PFSK-1 (cell line): Measurements from ENCODE around the gene IKBIP.

Source experiments
- FOXP2 ChIP-seq: optimal IDR thresholded peaks from 2 replicates; pipeline ENCODE3; 2011; ENCODE audit warnings: borderline replicate concordance, control low read depth, inconsistent platforms; ENCODE audit not compliant: insufficient read depth; ENCODE audit errors: extremely low read length, extremely low read depth
- POLR2AphosphoS5 ChIP-seq: IDR thresholded peaks from 2 replicates; pipeline ENCODE4 v1.6.1; 2012; ENCODE audit warnings: low read depth, mild to moderate bottlenecking, control low read depth, low read length, moderate library complexity
- SIN3A ChIP-seq: IDR thresholded peaks from 2 replicates; pipeline ENCODE4 v1.6.1; 2012; ENCODE audit warnings: mild to moderate bottlenecking, low read length, moderate library complexity, borderline replicate concordance; ENCODE audit not compliant: insufficient read depth
- TAF1 ChIP-seq: IDR thresholded peaks from 2 replicates; pipeline ENCODE4 v1.6.1; 2012; ENCODE audit warnings: low read length, control low read depth, borderline replicate concordance; ENCODE audit not compliant: insufficient read depth
- TF ChIP-seq, protein P1 (sequence below), 2 experiments: IDR thresholded peaks; 2 replicates each; pipeline versions ENCODE4 v1.6.1 to v1.8.0; 2011 to 2012; ENCODE audit warnings: low read depth in 2 of 2, low read length in 2 of 2, control low read depth in 1 of 2, inconsistent platforms in 1 of 2, mild to moderate bottlenecking in 1 of 2, moderate library complexity in 1 of 2; ENCODE audit not compliant: insufficient read depth in 1 of 2

Gene IKBIP

GRCh38 chr12:98639491-98639890 is 5.1 kb downstream of the IKBIP start:
- TF ChIP-seq, protein P1, sequence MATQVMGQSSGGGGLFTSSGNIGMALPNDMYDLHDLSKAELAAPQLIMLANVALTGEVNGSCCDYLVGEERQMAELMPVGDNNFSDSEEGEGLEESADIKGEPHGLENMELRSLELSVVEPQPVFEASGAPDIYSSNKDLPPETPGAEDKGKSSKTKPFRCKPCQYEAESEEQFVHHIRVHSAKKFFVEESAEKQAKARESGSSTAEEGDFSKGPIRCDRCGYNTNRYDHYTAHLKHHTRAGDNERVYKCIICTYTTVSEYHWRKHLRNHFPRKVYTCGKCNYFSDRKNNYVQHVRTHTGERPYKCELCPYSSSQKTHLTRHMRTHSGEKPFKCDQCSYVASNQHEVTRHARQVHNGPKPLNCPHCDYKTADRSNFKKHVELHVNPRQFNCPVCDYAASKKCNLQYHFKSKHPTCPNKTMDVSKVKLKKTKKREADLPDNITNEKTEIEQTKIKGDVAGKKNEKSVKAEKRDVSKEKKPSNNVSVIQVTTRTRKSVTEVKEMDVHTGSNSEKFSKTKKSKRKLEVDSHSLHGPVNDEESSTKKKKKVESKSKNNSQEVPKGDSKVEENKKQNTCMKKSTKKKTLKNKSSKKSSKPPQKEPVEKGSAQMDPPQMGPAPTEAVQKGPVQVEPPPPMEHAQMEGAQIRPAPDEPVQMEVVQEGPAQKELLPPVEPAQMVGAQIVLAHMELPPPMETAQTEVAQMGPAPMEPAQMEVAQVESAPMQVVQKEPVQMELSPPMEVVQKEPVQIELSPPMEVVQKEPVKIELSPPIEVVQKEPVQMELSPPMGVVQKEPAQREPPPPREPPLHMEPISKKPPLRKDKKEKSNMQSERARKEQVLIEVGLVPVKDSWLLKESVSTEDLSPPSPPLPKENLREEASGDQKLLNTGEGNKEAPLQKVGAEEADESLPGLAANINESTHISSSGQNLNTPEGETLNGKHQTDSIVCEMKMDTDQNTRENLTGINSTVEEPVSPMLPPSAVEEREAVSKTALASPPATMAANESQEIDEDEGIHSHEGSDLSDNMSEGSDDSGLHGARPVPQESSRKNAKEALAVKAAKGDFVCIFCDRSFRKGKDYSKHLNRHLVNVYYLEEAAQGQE (IDR thresholded peaks at IDR 0.05; ENCODE audit: insufficient read depth in 1 of 2, low read depth in 2 of 2, low read length in 2 of 2), result no peak
- TF ChIP-seq POLR2AphosphoS5 (no peak), SIN3A (no peak)

DNA sequence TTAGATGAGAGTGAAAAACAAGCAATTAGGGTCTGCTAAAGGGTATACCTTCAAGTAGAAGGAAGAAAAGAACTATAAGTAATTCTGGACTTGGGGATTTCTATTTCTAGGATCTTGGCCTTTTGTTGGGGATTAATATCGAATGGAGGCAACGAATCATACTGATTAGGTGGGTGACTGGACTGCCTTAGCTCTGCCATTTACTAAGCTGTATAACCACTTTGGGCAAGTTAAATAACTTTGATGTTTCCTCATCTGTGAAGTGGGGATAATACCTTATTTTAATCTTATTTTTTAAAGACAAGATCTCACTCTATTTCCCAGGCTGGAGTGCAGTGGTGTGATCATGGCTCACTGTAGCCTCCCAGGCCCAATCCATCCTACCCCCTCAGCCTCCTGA is 6.6 kb downstream of the IKBIP start:
- TF ChIP-seq POLR2AphosphoS5 (no peak), SIN3A (no peak), FOXP2 (no peak), TAF1 (no peak)
- TF ChIP-seq, protein P1 (IDR thresholded peaks at IDR 0.05; ENCODE audit: insufficient read depth in 1 of 2, low read depth in 2 of 2, low read length in 2 of 2), result no peak

DNA sequence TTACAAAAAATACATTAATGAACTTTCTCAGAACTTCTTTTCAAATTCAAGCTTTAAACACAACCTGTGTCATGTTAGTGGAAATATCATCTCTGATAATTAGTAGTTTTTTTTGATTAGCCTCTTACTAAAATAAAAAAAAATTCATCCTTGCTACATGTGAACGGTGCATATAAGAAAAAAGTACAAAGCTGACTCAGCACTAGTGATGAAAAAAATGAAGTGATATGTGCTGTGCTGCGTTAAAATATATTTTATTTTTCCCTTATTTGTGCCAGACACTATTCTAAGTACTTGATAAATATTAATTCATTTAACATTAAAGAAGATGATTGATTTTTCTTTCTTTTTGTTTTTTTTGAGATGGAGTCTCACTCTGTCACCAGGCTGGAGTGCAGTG is 7.5 kb downstream of the IKBIP start:
- TF ChIP-seq, protein P1 (IDR thresholded peaks at IDR 0.05; ENCODE audit: insufficient read depth in 1 of 2, low read depth in 2 of 2, low read length in 2 of 2), result no peak
- no peak for TF ChIP-seq SIN3A

DNA sequence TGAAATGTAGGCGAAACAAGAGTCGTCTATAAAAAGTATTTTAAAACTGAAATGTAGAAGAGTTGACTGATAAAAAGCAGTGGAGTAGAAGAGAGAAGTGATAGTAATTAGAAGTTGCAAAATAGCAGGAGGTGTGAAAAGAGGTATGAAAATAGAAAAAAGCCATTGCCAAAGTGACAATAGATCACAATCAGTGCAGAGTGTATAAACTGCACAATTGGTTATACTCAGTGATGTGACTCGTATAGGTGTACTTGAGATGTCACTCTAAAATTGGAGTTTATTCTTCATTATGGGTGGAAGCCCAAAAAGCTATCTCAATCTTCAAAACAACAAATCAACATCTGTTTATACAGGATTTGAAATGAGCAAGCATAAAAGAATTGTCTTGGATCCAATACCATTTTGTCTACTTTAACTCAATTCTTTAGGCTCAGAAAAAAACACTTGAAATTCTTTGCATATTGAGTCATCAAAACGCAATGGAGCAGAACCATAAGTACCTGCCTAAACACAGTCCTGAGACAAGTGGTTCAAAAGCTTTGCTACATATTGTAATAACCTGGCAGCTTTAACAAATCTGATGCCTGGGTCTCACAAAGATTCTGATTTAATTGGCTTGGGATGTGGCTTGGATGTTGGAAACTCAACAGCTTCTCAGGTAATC is 8.8 kb downstream of the IKBIP start:
- TF ChIP-seq SIN3A (no peak), FOXP2 (no peak)

GRCh38 chr12:98618952-98619351 is 25.6 kb downstream of the IKBIP start:
- no peak for TF ChIP-seq FOXP2
- TF ChIP-seq, protein P1 (IDR thresholded peaks at IDR 0.05; ENCODE audit: insufficient read depth in 1 of 2, low read depth in 2 of 2, low read length in 2 of 2), result no peak
- no peak for TF ChIP-seq POLR2AphosphoS5
- TF ChIP-seq SIN3A, result no peak
- no peak for TF ChIP-seq TAF1
